OCI-LY7 (cell line): Measurements from ENCODE around the gene SCAMP2.

ENCODE experiments used
- CTCF ChIP-seq: fragments of 200-600 bp; sonication (generic); conservative IDR thresholded peaks from 2 replicates; pipeline ENCODE4 v1.5.1; 2014; ENCODE audit warnings: mild to moderate bottlenecking, antibody characterized with exemption, low read length, moderate library complexity, mixed read lengths
- EZH2phosphoT487 ChIP-seq: fragments of 200-600 bp; sonication (generic); IDR thresholded peaks from 2 replicates; pipeline ENCODE4 v1.6.1; 2018; ENCODE audit warnings: low read depth, borderline replicate concordance, mild to moderate bottlenecking, mixed run types, antibody characterized with exemption, low read length, moderate library complexity, mixed read lengths

- TF ChIP-seq CTCF (no peak), EZH2phosphoT487 (no peak)
Observed at GRCh38 chr15:74878273-74878672, 5.1 kb upstream of the SCAMP2 start.
